H1 (cell line): ENCODE data around the gene STX8. TPM values are rescaled to one million over a fixed set of nuclear protein-coding genes. Genes with fewer than 3 reads are reported as not detected.

ENCODE experiments used
- BACH1 ChIP-seq: IDR thresholded peaks from 2 replicates; pipeline ENCODE4 v1.6.1; 2012; ENCODE audit warnings: low read length, improper control_type of control experiment
- CEBPB ChIP-seq: IDR thresholded peaks from 2 replicates; pipeline ENCODE4 v1.6.1; 2012; ENCODE audit warnings: low read depth, low read length
- CHD2 ChIP-seq: IDR thresholded peaks from 2 replicates; pipeline ENCODE4 v1.6.1; 2012; ENCODE audit warnings: low read length, improper control_type of control experiment
- CREB1 ChIP-seq: IDR thresholded peaks from 2 replicates; pipeline ENCODE4 v1.6.1; 2012; ENCODE audit warnings: inconsistent platforms
- EGR1 ChIP-seq: IDR thresholded peaks from 2 replicates; pipeline ENCODE4 v1.6.1; 2011; ENCODE audit warnings: low read depth, low read length, borderline replicate concordance
- KDM5A ChIP-seq: fragments of 200-600 bp; IDR thresholded peaks from 2 replicates; pipeline ENCODE4 v1.7.1; 2012; ENCODE audit warnings: mild to moderate bottlenecking, low read length, inconsistent platforms, mixed read lengths
- RAD21 ChIP-seq, 2 experiments: IDR thresholded peaks in 1 of 2; conservative IDR thresholded peaks in 1 of 2; 2 replicates each; pipeline ENCODE4 v1.6.1; 2011; ENCODE audit warnings: low read depth in 2 of 2, low read length in 2 of 2, improper control_type of control experiment in 1 of 2, inconsistent platforms in 1 of 2, mild to moderate bottlenecking in 1 of 2, moderate library complexity in 1 of 2
- RFX5 ChIP-seq: IDR thresholded peaks from 2 replicates; pipeline ENCODE4 v1.6.1; 2011; ENCODE audit warnings: low read depth, low read length, improper control_type of control experiment, borderline replicate concordance
- SP4 ChIP-seq: IDR thresholded peaks from 2 replicates; pipeline ENCODE4 v1.6.1; 2012; ENCODE audit warnings: low read length, inconsistent platforms
- YY1 ChIP-seq: IDR thresholded peaks from 2 replicates; pipeline ENCODE4 v1.6.1; 2011; ENCODE audit warnings: low read depth, mild to moderate bottlenecking, low read length
- ZNF274 ChIP-seq: IDR thresholded peaks from 2 replicates; pipeline ENCODE4 v1.7.0; 2012; ENCODE audit warnings: low read length, borderline replicate concordance; ENCODE audit errors: extremely low read depth
- polyA plus RNA-seq, 7 experiments: library from polyadenylated mRNA; depleted of rRNA in 3 of 7; stranded (reverse) in 5 of 7; unstranded in 2 of 7; fragments of >200 nt in 5 of 7; fragments of 200-250 nt in 2 of 7; gene quantifications; 1 replicate in 5 of 7; 2 replicates in 1 of 7; 4 replicates in 1 of 7; pipeline versions ENCODE4 v1.2.1 to v1.2.3, GENCODE V29; 2011 to 2013; ENCODE audit warnings: missing spikeins in 2 of 7, mixed read lengths in 2 of 7
- total RNA-seq: library from RNA; stranded (reverse); fragmentation: NEBNext Ultra II Directional; extraction: Animal tissue kit (Norgen Biotek cat#: 25700); gene quantifications from 2 replicates; pipeline ENCODE4 v1.2.1, GENCODE V29; 2021
- TF ChIP-seq, protein P1 (sequence below): IDR thresholded peaks from 2 replicates; pipeline ENCODE4 v1.6.1; 2011; ENCODE audit warnings: low read depth, mild to moderate bottlenecking, low read length; ENCODE audit not compliant: insufficient read depth

STX8 gene
- total and polyA plus RNA-seq, 2 of the 8 experiments (the other 6 are each of a cell fraction or from before 2014, with no cell fraction given): 22.8 to 42.5 TPM

DNA sequence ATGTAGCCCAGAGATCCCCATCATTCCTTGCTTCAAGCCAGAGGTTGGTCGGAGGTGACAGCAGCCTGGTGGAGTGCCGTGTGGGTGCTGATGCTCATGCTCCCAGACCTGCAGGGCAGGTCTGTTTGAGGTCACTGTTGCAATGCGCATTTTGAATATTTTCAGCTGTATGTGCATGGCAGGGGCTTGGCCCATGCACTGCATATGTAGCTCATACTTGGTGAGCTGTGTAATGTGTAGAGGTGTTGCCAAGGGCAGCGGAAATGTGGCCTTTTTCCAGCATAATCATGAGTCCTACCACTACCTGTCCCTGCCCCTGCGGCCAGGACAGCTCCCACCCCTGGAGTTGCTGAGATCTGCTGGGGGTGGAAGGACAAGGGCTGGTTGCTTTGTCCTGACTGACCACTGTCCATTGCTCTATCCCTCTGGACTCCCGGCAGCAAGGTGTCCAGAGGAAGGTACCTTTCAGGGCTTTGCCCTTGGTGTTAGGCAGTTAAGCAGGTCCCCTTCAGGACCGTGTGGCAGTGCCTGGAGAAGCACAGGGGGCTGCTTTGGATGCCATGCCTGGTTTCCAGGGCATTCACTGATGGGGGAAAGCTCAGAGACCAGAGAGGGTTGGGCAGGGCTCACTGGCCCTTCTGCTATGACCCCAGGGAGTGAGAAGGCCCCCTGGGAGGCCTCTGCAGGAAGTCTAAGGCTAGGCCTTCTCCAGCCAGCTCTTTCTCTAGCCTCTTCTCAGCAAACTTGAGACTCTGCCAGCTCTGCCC is 339.2 kb downstream of the STX8 start (continued):
- TF ChIP-seq, protein P1, sequence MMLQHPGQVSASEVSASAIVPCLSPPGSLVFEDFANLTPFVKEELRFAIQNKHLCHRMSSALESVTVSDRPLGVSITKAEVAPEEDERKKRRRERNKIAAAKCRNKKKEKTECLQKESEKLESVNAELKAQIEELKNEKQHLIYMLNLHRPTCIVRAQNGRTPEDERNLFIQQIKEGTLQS: no peak
- TF ChIP-seq RAD21 (IDR thresholded peaks at IDR 0.05 in 1 of 2, conservative IDR thresholded peaks at IDR 0.05 in 1 of 2; ENCODE audit: low read depth in 2 of 2, low read length in 2 of 2): no peak
- TF ChIP-seq SP4: no peak
- TF ChIP-seq CHD2: no peak
- no peak for TF ChIP-seq RFX5
- TF ChIP-seq CREB1: no peak
- TF ChIP-seq CEBPB: no peak
- TF ChIP-seq ZNF274: no peak
- no peak for TF ChIP-seq EGR1
- no peak for TF ChIP-seq YY1
- no peak for TF ChIP-seq KDM5A
- no peak for TF ChIP-seq BACH1
